Measurements from ENCODE around the gene HOXA3. TPM values are rescaled to one million over a fixed set of nuclear protein-coding genes. Genes with fewer than 3 reads are reported as not detected.

HOXA3 gene
- total RNA-seq, 1 experiment from 2014 or later: 9.2 TPM

DNA sequence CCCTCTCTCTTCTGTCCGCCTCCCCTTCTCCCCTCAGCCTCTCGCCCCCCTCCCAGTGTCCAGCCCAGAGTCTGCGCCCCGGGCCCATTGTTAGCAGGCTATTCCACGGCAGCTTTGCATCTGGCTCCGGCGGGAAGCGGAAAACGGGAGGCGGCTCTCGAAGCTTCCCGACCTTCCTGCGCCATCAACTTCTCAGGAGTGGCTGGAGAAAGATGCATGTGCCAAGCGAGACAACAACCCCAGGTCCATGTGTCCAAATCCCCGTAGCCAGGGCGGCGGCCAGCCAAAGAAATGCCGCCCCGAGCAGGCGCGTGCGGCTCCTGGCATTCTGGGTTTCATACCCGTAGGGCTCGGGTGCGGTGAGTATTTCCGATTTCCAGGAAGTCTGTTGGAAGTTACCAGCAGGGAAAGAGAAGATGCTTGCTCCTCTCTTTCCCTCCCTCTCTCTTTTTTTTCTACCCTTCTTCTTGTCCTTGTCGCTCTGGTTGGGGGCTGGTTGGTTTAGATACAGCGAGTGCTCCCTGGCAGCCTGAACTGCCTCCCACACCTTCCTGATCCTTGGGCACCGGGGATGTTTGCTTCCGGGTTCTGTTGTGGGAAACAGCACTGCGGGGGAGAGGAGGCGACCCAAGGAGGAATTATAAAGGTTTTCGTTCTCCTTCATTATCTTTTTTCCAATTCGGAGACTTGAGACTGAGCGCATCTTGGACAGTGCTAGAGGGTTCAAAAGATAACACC, 48.7 kb downstream of the HOXA3 start:
- peaks cover 6% of the 10 kb centered on the region; the same call in 1 of the 2 replicates for H3K79me2 ChIP-seq (ENCODE audit: insufficient read depth, low read length)
- no peaks in the 10 kb centered on the region for H3K9me3 ChIP-seq (ENCODE audit: control insufficient read depth in 1 of 2, insufficient read depth in 1 of 2, low read depth in 1 of 2, low read length in 2 of 2)
- H4K20me1 ChIP-seq (ENCODE audit: insufficient read depth): no peaks in the 10 kb centered on the region
- TF ChIP-seq SIN3A (IDR thresholded peaks at IDR 0.05; ENCODE audit: low read depth) (no peak), POLR2A (IDR thresholded peaks at IDR 0.05; ENCODE audit: borderline replicate concordance, extremely low read depth, insufficient read depth, insufficient read length) (no peak), POLR2AphosphoS5 (IDR thresholded peaks at IDR 0.05; ENCODE audit: low read depth, low read length) (no peak), JUND (IDR thresholded peaks at IDR 0.05) (no peak), EZH2phosphoT487 (IDR thresholded peaks at IDR 0.05; ENCODE audit: borderline replicate concordance) (no peak)
- TF ChIP-seq, protein P1, sequence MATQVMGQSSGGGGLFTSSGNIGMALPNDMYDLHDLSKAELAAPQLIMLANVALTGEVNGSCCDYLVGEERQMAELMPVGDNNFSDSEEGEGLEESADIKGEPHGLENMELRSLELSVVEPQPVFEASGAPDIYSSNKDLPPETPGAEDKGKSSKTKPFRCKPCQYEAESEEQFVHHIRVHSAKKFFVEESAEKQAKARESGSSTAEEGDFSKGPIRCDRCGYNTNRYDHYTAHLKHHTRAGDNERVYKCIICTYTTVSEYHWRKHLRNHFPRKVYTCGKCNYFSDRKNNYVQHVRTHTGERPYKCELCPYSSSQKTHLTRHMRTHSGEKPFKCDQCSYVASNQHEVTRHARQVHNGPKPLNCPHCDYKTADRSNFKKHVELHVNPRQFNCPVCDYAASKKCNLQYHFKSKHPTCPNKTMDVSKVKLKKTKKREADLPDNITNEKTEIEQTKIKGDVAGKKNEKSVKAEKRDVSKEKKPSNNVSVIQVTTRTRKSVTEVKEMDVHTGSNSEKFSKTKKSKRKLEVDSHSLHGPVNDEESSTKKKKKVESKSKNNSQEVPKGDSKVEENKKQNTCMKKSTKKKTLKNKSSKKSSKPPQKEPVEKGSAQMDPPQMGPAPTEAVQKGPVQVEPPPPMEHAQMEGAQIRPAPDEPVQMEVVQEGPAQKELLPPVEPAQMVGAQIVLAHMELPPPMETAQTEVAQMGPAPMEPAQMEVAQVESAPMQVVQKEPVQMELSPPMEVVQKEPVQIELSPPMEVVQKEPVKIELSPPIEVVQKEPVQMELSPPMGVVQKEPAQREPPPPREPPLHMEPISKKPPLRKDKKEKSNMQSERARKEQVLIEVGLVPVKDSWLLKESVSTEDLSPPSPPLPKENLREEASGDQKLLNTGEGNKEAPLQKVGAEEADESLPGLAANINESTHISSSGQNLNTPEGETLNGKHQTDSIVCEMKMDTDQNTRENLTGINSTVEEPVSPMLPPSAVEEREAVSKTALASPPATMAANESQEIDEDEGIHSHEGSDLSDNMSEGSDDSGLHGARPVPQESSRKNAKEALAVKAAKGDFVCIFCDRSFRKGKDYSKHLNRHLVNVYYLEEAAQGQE (IDR thresholded peaks at IDR 0.05; ENCODE audit: low read depth): no peak
- ChIA-PET POLR2A (no interaction called here), CTCF (no interaction called here), RAD21 (ENCODE audit: low non-redundant PET in 1 of 2, low total read pairs in 2 of 2, uncharacterized antibody in 2 of 2, unreplicated experiment in 2 of 2) (no interaction called here)
- no TSS peak for BruUV-seq (replicated peaks)
- ATAC-seq: no peak
- intact Hi-C loops (cut with micrococcal nuclease): no loop called here
- H3K27ac ChIP-seq (ENCODE audit: low read depth, low read length): no peak overlapping the region
- H3K4me2 ChIP-seq (ENCODE audit: low read length): no peak overlapping the region
- no peak for DNase-seq (ENCODE audit: low read depth, low spot score)
- no peaks in the 10 kb centered on the region for H3K36me3 ChIP-seq (ENCODE audit: control insufficient read depth in 1 of 2, insufficient read depth in 2 of 2, low read length in 2 of 2)
- H3K4me1 ChIP-seq (ENCODE audit: control insufficient read depth in 1 of 2, insufficient read depth in 2 of 2, low read length in 2 of 2): no peaks in the 10 kb centered on the region
- no peaks in the 10 kb centered on the region for H3K27me3 ChIP-seq (ENCODE audit: insufficient read depth, low read length)
- H3K4me3 ChIP-seq (replicated peaks in 1 of 2; ENCODE audit: low read depth in 1 of 2, low read length in 2 of 2): no peak overlapping the region
- H2AFZ ChIP-seq (ENCODE audit: low read depth, low read length, poor library complexity, severe bottlenecking): no peak overlapping the region
- no peak overlapping the region for H3K9ac ChIP-seq (ENCODE audit: low read length)
- H3K9me2 ChIP-seq (ENCODE audit: insufficient read depth): no peaks in the 10 kb centered on the region

Data from HCT116 (cell line).